ENCODE measurements around the gene PNCK.

The PNCK gene

GRCh38 chrX:153662266-153662665, 11.3 kb downstream of the PNCK start:
- peaks cover 5% of the 10 kb centered on the region for H3K27me3 Mint-ChIP-seq
- peak overlapping the region; percentile 44 for H3K4me3 Mint-ChIP-seq
- no peaks in the 10 kb centered on the region for H3K9me3 Mint-ChIP-seq (ENCODE audit: low read depth)
- H3K36me3 Mint-ChIP-seq, result no peaks in the 10 kb centered on the region
- no peaks in the 10 kb centered on the region for H3K4me1 Mint-ChIP-seq (ENCODE audit: low read depth)
- no peak overlapping the region for H3K27ac Mint-ChIP-seq

GRCh38 chrX:153659268-153659667, 14.3 kb downstream of the PNCK start:
- Mint-ChIP-seq H3K36me3 (no peaks in the 10 kb centered on the region), H3K27me3 (peaks cover 5% of the 10 kb centered on the region), H3K4me3 (no peak overlapping the region), H3K27ac (no peak overlapping the region), H3K4me1 (ENCODE audit: low read depth) (no peaks in the 10 kb centered on the region), H3K9me3 (ENCODE audit: low read depth) (no peaks in the 10 kb centered on the region)

- Mint-ChIP-seq H3K9me3 (ENCODE audit: low read depth) (no peaks in the 10 kb centered on the region), H3K4me1 (ENCODE audit: low read depth) (no peaks in the 10 kb centered on the region), H3K27me3 (peaks cover 4% of the 10 kb centered on the region), H3K36me3 (no peaks in the 10 kb centered on the region), H3K27ac (no peak overlapping the region), H3K4me3 (no peak overlapping the region)
Measured at GRCh38 chrX:153657161-153657560, 16.5 kb downstream of the PNCK start.

- Mint-ChIP-seq H3K27me3 (no peaks in the 10 kb centered on the region), H3K4me1 (ENCODE audit: low read depth) (no peaks in the 10 kb centered on the region), H3K36me3 (no peaks in the 10 kb centered on the region), H3K9me3 (ENCODE audit: low read depth) (no peaks in the 10 kb centered on the region), H3K4me3 (no peak overlapping the region), H3K27ac (no peak overlapping the region)
Measured at GRCh38 chrX:153653556-153653955, 20.1 kb downstream of the PNCK start.

- Mint-ChIP-seq H3K4me1 (ENCODE audit: low read depth) (no peaks in the 10 kb centered on the region), H3K27ac (no peak overlapping the region), H3K4me3 (no peak overlapping the region), H3K9me3 (ENCODE audit: low read depth) (no peaks in the 10 kb centered on the region), H3K36me3 (no peaks in the 10 kb centered on the region), H3K27me3 (no peaks in the 10 kb centered on the region)
Measured at GRCh38 chrX:153651540-153652079, 22.0 kb downstream of the PNCK start.

- no peaks in the 10 kb centered on the region for H3K9me3 Mint-ChIP-seq (ENCODE audit: low read depth)
- H3K27ac Mint-ChIP-seq, result no peak overlapping the region
- no peaks in the 10 kb centered on the region for H3K4me1 Mint-ChIP-seq (ENCODE audit: low read depth)
Measured at GRCh38 chrX:153650959-153651358, 22.7 kb downstream of the PNCK start.

GRCh38 chrX:153649915-153650782, 23.5 kb downstream of the PNCK start:
- H3K27ac Mint-ChIP-seq, result no peak overlapping the region
- no peaks in the 10 kb centered on the region for H3K9me3 Mint-ChIP-seq (ENCODE audit: low read depth)
- no peaks in the 10 kb centered on the region for H3K36me3 Mint-ChIP-seq
- no peak overlapping the region for H3K4me3 Mint-ChIP-seq
- H3K4me1 Mint-ChIP-seq (ENCODE audit: low read depth), result no peaks in the 10 kb centered on the region
- H3K27me3 Mint-ChIP-seq, result peaks cover 7% of the 10 kb centered on the region

More at GRCh38 chrX:153650959-153651358, 22.7 kb downstream of the PNCK start:
- H3K4me3 Mint-ChIP-seq, result no peak overlapping the region
- peaks cover 2% of the 10 kb centered on the region for H3K27me3 Mint-ChIP-seq
- no peaks in the 10 kb centered on the region for H3K36me3 Mint-ChIP-seq

- H3K36me3 Mint-ChIP-seq, result no peaks in the 10 kb centered on the region
- H3K4me3 Mint-ChIP-seq, result no peak overlapping the region
- H3K27ac Mint-ChIP-seq, result no peak overlapping the region
- no peaks in the 10 kb centered on the region for H3K4me1 Mint-ChIP-seq (ENCODE audit: low read depth)
- H3K9me3 Mint-ChIP-seq (ENCODE audit: low read depth), result no peaks in the 10 kb centered on the region
- peaks cover 7% of the 10 kb centered on the region for H3K27me3 Mint-ChIP-seq
Measured at GRCh38 chrX:153649178-153649914, 24.3 kb downstream of the PNCK start.

- H3K4me3 Mint-ChIP-seq, result no peak overlapping the region
- H3K4me1 Mint-ChIP-seq (ENCODE audit: low read depth), result no peaks in the 10 kb centered on the region
- H3K27ac Mint-ChIP-seq, result no peak overlapping the region
- H3K9me3 Mint-ChIP-seq (ENCODE audit: low read depth), result no peaks in the 10 kb centered on the region
- H3K36me3 Mint-ChIP-seq, result no peaks in the 10 kb centered on the region
- H3K27me3 Mint-ChIP-seq, result peaks cover 7% of the 10 kb centered on the region
Measured at GRCh38 chrX:153648358-153649177, 25.0 kb downstream of the PNCK start.

GRCh38 chrX:153647461-153648357, 25.9 kb downstream of the PNCK start:
- H3K9me3 Mint-ChIP-seq (ENCODE audit: low read depth), result no peaks in the 10 kb centered on the region

GRCh38 chrX:153646620-153647373, 26.8 kb downstream of the PNCK start, which contains the start of gene DUSP9:
DUSP9 (plus strand) TSS chrX:153647203; CDS start chrX:153647954, 751 bp downstream.
- Mint-ChIP-seq H3K27ac (peak within 1 kb of the TSS; percentile 66), H3K4me1 (ENCODE audit: low read depth) (peaks cover 5% of the 10 kb centered on the region), H3K4me3 (peak within 1 kb of the TSS; percentile 30)

More at GRCh38 chrX:153647461-153648357, 25.9 kb downstream of the PNCK start:
- Mint-ChIP-seq H3K4me1 (ENCODE audit: low read depth) (peaks cover 4% of the 10 kb centered on the region), H3K36me3 (no peaks in the 10 kb centered on the region), H3K27ac (no peak overlapping the region), H3K27me3 (peaks cover 7% of the 10 kb centered on the region), H3K4me3 (no peak overlapping the region)

GRCh38 chrX:153645921-153646488, 27.6 kb downstream of the PNCK start:
- Mint-ChIP-seq H3K4me1 (ENCODE audit: low read depth) (peaks cover 9% of the 10 kb centered on the region), H3K4me3 (peak overlapping the region; percentile 30), H3K27ac (peak overlapping the region; percentile 66), H3K9me3 (ENCODE audit: low read depth) (no peaks in the 10 kb centered on the region), H3K27me3 (peaks cover 10% of the 10 kb centered on the region), H3K36me3 (no peaks in the 10 kb centered on the region)

More at GRCh38 chrX:153646620-153647373, 26.8 kb downstream of the PNCK start, which contains the start of gene DUSP9:
- peaks cover 7% of the 10 kb centered on the region for H3K27me3 Mint-ChIP-seq
- no peaks in the 10 kb centered on the region for H3K9me3 Mint-ChIP-seq (ENCODE audit: low read depth)
- H3K36me3 Mint-ChIP-seq, result no peaks in the 10 kb centered on the region

- Mint-ChIP-seq H3K27me3 (peaks cover 10% of the 10 kb centered on the region), H3K27ac (no peak overlapping the region), H3K4me3 (no peak overlapping the region), H3K36me3 (no peaks in the 10 kb centered on the region), H3K9me3 (ENCODE audit: low read depth) (no peaks in the 10 kb centered on the region), H3K4me1 (ENCODE audit: low read depth) (peaks cover 10% of the 10 kb centered on the region)
Measured at GRCh38 chrX:153645151-153645550, 28.5 kb downstream of the PNCK start.

Data from activated naive CD8-positive, alpha-beta T cell (primary cell).